GM12875 (cell line): ENCODE measurements around the gene TGM1.

Experiments used
- H3K4me3 ChIP-seq: one replicate; pipeline ENCODE4 v1.5.1; 2011; ENCODE audit warnings: low read depth, low read length, control low read depth
- TF ChIP-seq, protein P1 (sequence below): IDR thresholded peaks from 2 replicates; pipeline ENCODE4 v1.5.1; 2011; ENCODE audit warnings: low read depth, mild to moderate bottlenecking, control low read depth, inconsistent platforms, low read length, moderate library complexity, borderline replicate concordance; ENCODE audit not compliant: insufficient read depth

The TGM1 gene

DNA sequence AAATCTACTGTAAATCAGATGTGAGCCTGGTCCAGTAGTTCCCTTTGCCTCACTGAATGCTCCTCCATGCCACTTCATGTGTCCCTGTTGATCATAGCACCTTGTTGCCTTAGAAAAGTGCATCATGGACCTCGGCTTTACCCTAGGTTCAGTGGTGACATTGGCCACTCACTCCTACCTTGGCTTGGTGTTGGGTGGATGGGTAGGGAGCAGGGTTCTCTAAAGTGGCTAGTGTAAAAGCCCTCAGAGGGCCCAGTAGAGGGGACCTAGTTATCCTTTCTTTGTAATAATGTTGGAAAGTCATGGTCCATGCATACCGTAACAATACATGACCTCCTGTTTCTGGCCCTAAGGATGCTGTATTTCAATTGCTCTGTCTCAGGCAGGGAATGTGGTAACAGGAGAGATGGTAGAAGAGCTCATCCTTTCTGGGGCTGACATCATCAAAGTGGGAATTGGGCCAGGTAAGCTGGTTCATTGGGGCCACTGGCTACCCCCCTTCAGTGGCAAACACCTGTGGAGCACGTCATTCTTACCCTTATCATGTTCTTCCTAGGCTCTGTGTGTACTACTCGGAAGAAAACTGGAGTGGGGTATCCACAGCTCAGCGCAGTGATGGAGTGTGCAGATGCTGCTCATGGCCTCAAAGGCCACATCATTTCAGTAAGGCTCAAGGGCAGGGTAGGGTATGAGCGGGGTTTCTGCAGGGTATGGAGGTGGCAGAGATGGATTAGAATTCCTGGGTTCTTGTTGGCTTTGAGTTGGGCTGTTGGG is 26.1 kb downstream of the TGM1 start:
- TF ChIP-seq, protein P1, sequence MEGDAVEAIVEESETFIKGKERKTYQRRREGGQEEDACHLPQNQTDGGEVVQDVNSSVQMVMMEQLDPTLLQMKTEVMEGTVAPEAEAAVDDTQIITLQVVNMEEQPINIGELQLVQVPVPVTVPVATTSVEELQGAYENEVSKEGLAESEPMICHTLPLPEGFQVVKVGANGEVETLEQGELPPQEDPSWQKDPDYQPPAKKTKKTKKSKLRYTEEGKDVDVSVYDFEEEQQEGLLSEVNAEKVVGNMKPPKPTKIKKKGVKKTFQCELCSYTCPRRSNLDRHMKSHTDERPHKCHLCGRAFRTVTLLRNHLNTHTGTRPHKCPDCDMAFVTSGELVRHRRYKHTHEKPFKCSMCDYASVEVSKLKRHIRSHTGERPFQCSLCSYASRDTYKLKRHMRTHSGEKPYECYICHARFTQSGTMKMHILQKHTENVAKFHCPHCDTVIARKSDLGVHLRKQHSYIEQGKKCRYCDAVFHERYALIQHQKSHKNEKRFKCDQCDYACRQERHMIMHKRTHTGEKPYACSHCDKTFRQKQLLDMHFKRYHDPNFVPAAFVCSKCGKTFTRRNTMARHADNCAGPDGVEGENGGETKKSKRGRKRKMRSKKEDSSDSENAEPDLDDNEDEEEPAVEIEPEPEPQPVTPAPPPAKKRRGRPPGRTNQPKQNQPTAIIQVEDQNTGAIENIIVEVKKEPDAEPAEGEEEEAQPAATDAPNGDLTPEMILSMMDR: no peak
- H3K4me3 ChIP-seq: no peak overlapping the region

DNA sequence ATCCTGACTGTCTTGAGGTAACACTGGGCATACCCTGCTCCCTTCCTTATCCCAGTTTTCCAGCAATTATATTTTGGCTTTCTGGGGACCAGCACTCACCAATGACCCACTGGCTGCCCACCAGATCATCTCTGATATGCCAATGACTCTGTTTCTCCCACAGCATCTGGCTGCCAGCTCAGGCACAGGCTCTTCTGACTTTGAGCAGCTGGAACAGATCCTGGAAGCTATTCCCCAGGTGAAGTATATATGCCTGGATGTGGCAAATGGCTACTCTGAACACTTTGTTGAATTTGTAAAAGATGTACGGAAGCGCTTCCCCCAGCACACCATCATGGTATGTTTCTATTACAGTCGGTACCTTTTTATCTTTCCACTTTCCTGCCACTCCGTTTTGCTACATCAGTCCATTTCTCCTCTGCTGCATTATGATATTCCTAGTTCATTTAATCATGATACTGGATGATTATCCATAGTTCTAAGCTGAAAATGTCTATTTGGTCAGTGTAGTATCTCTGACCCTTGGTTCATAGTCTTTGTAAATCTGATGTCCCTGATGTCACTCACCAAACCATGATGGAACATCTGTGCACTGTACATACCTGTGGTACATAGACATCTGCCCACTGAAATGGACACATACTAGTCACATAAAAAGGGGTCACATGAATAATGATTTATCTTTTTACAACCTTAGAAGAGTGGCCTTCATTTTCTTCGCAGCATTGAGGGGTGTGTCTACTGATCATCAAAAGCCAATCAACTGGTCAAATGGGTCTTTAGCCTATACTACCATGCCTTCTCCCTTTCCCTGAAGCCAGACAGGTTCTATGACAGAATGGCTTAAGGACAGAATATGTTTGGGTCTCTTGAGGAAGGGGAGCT is 26.9 kb downstream of the TGM1 start:
- TF ChIP-seq, protein P1: no peak
- no peak overlapping the region for H3K4me3 ChIP-seq

DNA sequence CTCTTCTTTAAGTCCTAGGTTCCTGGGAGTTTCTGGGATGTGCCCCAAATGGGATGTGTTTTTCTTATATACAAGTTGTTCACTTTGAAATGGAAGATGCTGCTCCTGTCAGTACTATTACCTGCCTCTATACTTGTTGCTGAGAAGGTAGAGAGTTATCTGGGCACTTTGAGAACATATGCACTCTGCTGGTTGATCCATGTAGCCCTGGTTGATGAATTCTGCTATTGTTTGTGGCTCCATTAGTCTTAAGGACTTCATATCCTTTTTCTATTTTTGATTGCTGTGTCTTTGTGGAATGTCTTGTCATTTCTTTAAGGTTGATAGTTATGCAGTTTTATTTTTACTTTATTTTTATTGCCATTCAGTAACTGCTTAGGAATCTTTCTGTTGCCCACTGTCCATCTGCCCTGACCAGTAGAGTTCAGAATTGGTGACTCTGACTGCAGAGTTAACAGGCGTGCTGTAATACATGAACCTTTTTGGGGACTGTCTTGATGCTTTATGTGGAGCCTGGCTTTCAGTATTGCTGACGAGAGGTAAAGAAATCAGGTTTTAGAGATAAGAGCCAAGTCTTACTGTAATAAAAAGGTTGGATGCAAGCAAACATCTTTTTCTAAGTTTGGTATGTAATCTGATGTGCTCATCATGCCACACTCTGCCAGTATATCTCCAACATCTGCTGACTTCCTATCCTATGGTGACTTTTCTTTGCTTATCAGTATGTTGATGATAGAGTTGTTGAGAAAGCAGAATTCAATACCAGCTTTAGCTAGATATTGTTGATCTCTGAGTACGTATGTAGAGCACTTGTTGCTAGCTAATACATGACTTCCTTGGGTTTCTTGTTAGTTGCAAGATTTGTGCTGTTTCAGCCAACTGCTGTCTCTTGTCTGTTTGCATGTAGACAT is 28.6 kb downstream of the TGM1 start:
- TF ChIP-seq, protein P1: no peak
- no peak overlapping the region for H3K4me3 ChIP-seq

DNA sequence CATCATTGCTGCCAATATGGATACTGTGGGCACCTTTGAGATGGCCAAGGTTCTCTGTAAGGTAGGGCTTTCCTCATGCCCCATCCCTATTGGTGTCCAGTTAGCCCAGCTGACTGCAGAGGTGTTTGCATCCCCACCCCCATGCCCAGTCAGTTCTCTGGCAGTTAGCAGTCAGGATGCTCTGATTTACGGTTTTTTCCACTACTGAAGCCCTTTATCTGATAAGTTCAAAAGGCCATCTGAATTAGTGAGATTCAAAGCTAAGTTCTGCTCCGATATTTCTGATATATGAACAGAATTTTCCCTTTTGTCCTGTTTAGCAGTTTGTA is 29.5 kb downstream of the TGM1 start:
- peak overlapping the region; percentile 59 for H3K4me3 ChIP-seq
- TF ChIP-seq, protein P1: no peak

DNA sequence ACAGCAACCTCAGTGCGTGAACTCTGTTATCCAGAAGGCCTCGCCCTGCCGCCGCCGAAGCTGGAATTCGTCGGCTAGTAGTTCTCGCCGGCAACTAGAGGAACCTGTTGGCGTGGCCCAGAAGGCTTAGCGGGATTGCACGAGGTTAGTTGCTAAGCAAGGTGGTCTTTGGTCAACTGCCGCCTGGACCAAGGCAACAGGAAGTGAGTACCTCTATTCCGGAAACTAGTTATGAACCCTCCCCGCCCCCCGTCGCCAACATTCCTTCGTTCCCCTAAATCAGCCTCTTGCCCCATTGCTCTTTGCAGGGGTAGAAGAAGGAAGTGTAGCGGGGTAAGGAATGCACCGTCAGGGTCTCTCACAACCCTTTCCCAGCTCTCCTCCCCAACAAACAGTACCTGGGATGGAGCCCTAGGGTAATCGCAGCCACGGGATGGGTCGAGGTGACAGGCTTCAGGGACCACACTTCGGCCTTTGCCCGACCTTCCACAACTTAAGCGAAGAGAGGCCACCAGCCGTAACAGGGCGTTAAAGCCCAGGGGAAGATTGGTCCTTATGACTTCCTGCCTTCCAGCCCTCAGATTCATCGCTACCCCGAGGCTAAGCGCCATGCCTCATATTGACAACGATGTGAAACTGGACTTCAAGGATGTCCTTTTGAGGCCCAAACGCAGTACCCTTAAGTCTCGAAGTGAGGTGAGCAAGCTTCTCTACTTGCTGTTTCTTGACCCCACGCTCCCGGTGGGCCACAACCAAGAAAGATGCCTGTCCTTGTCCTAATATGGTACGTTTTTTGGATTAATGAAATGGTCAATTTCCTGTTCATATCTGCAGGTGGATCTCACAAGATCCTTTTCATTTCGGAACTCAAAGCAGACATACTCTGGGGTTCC is 30.1 kb downstream of the TGM1 start, which contains the start of gene GMPR2:
Gene GMPR2, plus strand, starts transcription at position 285 of the 893 bp plus-strand sequence. Its CDS starts 325 bp downstream, at position 610.
- H3K4me3 ChIP-seq: peak within 1 kb of the TSS; percentile 59
- TF ChIP-seq, protein P1: no peak

DNA sequence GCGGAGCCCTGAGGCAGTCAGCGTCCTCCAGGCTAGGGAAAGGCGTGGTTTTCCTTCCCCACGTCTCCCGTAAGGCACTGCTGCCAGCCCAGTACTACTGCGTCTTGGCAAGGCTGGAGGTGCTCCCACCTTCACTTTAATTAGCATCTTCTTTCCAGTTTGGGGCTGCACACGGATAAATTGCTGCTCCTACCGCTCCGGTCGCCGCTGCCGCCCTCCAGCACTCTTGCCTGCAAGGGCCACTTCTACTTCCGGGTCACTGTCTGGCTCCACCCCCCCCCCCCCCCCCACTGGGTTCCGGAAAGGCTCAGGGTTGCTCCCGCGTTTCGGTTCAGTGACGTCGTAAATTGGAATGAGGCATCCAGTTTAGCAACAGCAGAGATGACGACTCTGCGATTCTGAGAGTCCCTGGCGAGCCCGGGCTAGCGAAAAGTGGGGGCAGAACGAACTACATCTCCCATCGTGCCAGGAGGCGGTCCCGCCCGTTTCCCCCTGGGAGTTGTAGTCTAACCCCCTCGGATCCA is 30.8 kb downstream of the TGM1 start, which contains the start of gene NEDD8:
Gene NEDD8, minus strand, starts transcription at position 247 of the 524 bp plus-strand sequence. Its CDS starts 100 bp downstream, at position 147.
- H3K4me3 ChIP-seq: peak within 1 kb of the TSS; percentile 59
- TF ChIP-seq, protein P1: no peak
